GM12874 (cell line): Measurements from ENCODE around the gene CLRN3.

ENCODE experiments used
- CTCF ChIP-seq: IDR thresholded peaks from 2 replicates; pipeline ENCODE4 v1.5.1; 2011; ENCODE audit warnings: low read depth, mild to moderate bottlenecking, control low read depth, low read length, moderate library complexity; ENCODE audit not compliant: insufficient read depth

CLRN3 gene

DNA sequence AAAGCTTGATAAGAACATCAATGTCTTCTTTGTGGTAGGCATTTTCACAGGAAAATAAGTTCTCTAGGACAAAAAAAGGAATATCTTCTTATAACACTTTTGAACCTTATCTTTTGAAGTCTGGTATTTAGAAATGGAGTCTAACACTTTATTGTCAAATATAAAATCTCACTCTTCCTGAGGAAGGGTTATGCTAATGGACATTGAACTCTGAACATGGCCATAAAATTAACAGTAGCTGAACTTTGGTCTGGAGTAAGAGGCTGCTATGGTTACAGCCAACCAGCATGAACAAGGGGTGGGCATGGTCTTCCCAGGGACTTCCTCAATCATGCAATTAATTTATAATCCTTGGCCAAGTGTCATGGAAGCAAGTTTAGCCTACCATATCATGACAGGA lies at the start of gene CLRN3:
TSS of gene CLRN3 (minus strand) at position 199 of the 400 bp plus-strand sequence. CDS start at position 42, 157 bp downstream.
- TF ChIP-seq CTCF, result no peak

- no peak for TF ChIP-seq CTCF
These were observed 48.3 kb upstream of the CLRN3 start for GRCh38 chr10:127940866-127941640.

GRCh38 chr10:127939786-127940330 lies 47.1 kb upstream of the CLRN3 start:
- no peak for TF ChIP-seq CTCF

DNA sequence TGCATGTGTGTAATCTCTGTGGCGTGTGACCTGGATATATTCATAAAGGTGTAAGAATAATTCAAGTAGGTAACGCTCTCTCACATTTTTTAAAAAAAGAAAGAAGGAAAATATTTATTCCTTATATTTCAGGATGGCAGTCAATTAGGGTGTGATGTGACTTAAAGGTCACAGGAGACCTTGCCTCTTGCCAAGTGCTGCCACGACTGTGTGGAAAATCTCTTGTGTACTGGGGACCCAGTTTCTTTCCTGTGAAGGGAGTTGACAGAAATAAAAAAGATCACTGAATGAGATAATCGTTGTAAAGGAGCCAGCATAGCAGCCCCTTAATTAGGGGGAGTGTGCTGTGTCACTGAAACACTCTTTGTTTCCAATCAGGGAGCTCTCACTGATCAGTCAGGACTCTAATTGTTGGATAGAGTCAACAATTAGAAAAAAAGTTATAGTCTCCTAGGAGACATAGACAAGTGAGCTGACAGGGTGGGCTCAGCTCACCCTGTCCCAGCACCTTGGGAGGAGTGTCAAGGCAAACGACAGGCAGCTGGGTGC lies 45.2 kb upstream of the CLRN3 start:
- no peak for TF ChIP-seq CTCF

GRCh38 chr10:127937069-127937468 lies 44.3 kb upstream of the CLRN3 start:
- TF ChIP-seq CTCF, result no peak

DNA sequence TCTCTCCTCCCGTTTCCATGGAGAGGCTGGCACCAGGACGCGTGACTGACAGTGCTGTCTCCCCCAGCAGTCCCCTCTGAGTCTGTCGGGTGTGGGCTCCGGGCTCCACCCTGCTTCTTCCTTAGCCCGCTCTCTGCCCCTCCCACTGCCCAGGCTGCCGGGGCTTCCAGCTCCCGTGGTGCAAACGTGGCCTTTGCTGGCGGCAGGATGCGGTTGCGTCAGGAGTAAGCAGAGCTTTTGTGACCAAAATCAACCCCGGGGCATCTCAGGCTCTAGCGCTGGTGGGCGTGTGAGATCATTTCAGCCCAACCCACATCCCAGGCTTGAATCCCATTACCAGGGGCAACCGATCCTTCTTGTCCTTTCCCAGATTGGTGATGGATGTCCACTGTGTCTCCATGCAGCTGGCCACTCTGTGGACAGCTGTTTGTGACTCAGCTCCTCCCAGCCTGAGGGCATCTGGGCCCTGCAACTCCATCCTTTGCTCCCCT lies 42.4 kb upstream of the CLRN3 start:
- no peak for TF ChIP-seq CTCF

DNA sequence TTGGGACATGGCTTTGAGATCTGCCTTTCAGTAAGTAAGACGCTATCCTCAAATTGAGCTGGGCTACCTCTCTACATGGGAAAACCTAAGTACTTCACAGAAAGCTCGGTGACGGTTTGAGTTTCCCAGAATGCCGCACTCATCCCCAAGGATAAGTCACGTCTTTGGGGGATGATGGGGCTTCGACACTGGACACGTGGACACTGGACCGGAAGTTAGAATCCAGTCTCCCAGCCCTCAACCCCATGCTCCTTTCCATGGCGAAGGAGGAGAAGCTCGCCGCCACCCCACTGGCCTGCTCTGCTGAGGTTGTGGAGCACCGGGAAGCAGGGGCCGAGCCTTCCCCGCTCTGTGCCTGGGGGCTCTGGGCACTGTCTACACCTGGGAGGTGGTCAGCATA lies 41.6 kb upstream of the CLRN3 start:
- no peak for TF ChIP-seq CTCF
